Measurements from ENCODE around the gene SCG5.

- TF ChIP-seq CTCF (IDR thresholded peaks at IDR 0.05) (no peak), EZH2 (IDR thresholded peaks at IDR 0.05; ENCODE audit: borderline replicate concordance, insufficient read depth, low read depth, low read length, poor library complexity, severe bottlenecking) (no peak)
These were observed at the start of gene SCG5 for GRCh38 chr15:32641517-32642059.
